NCI-H1105 (cell line): ENCODE data around the gene CXXC5.

Experiments
- DNase-seq: peaks from one replicate; lab custom pipeline; 2025; lab: John Stamatoyannopoulos, UW

CXXC5 gene

DNA sequence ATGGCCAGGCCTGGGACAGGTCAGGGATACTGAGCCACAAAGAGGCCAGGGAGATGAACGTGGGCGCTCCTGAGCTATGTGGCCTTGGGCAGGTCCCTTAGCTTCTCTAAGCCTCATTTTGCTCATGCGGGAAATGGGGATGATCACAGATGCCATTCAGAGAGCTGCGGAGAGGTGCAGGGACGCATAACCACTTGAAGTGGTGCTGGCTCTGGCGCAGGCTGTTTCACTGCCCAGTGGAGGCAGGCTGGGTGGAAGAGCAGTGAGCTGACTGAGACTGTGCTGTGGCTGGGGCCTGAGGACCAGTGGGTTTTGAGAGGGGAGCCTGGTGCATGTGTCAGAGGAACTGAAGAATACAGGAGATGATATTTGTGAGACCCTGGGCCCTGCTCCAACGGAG is 18.4 kb downstream of the CXXC5 start:
- DNase-seq, result no peak

DNA sequence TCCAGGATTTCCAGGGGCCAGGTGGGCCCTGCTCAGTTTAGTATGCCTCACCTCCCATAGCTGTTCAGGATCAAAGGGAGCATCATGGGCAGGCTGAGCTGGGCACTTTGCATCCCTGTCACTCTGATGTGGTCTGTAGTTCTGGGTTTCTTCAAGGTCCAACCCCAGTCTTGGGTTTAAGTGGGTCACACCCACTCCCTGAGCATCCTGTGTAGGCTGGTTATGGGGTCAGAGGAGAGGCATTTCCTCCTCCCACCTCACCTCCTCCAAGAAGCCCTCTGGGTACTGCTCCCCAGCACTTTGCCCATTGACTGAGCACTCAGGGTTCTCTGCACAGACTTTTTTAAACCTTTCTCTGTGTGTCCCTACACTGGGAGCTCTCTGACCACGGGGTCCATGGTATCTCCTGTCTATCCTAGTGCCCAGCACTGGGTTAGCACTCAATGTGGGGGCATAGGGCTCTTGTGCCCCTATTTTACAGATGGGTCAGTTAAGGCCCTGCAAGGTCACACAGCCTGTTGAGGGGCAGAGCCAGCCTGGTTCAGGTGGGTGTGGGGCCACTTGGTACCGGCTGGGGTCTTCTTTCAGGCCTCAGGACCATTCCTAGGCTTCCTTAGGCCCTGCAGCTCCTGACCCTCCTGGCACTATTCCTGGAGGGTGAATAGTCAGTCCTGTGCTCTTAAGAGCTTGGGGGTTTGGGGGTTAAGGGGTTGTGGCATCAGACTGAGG is 19.0 kb downstream of the CXXC5 start:
- no peak for DNase-seq

DNA sequence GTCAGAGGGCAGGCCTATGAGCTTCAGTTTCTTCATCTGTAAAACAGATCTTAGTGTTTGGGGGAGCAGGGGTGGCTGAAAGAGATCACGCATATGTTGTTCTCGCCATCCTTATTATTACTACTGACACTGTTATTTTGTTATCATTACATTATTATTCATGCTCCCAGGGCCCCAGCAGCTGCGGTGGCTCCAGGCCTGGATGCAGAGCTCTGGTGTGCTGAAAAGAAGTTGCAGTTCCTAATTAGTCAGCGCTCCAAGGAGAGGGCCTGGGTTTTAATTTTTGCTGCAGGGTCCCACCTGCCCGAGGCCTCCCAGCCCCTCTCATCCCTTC is 19.5 kb downstream of the CXXC5 start:
- no peak for DNase-seq

DNA sequence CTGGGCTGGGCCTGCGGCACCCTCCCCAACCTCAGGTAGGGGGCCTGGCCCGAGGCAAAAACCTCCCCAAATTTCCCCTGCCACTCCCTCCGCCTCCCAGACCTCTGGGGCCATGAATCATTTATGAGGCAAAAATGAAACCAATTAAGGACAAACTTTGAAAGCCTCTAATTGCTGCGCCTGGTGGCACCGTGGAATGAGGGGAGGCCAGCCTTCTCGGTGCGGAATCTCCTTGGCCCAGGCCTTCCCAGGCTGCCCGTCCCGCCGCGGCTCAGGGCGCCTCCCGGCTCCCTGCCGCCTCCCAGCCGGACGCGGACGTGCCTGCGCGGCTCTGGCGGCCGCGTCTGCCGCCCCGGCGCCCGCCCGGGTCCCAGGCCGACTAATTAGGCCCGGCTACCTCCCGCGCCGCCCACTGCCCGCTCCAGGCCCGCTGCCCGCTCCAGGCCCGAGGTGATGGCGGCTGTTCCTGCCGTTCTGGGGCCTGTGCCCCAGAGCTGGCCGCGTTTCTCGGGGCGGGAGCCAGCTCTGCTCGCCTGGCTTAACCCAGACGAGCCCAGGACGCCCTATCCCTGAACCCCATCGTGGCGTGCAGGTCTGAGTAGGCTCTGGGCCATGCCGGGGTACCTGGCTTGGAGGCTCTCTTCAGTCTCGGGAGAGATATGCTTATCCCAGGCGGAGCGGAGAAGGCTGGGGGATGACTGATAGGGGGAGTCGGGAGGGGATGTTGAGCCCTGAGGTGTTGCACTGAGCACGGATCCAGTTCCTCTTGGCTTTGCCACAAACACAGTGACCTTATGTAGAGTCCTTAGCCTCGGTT is 20.1 kb downstream of the CXXC5 start:
- no peak for DNase-seq

DNA sequence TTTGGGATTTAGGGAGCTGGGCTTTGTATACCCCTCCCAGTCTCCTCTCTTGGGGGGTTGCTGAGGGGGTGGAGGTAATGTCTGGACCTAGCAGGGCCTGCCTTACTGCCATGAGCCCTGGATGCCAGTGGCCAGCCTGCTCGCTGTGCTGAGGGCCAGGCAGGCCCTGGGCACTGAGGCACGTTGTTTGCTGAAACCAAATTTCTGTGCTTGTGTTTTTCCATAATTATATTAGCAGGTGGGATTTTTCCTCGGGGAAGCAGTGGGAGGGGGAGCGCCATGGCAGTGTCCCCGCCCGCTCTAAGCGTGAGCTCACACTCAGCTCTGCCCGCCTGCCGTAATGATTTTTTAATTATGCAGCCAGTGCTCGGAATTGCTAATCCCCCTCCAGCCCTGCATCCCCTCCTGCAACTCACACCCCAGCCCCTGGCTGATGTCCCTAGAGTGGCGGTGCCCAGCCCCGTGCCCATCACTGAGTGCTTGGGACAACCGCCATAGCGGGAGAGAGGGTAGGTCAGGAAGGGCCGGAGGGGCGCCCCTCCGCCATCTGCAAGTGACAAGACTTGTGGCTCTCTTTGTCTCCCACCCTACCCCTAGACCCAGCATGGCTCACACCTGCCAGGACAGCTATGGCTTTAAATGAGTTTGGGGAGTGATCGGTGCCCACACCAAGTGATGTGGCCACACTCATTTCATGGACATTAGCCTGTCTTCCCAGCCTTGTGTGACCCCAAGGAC is 20.9 kb downstream of the CXXC5 start:
- no peak for DNase-seq

DNA sequence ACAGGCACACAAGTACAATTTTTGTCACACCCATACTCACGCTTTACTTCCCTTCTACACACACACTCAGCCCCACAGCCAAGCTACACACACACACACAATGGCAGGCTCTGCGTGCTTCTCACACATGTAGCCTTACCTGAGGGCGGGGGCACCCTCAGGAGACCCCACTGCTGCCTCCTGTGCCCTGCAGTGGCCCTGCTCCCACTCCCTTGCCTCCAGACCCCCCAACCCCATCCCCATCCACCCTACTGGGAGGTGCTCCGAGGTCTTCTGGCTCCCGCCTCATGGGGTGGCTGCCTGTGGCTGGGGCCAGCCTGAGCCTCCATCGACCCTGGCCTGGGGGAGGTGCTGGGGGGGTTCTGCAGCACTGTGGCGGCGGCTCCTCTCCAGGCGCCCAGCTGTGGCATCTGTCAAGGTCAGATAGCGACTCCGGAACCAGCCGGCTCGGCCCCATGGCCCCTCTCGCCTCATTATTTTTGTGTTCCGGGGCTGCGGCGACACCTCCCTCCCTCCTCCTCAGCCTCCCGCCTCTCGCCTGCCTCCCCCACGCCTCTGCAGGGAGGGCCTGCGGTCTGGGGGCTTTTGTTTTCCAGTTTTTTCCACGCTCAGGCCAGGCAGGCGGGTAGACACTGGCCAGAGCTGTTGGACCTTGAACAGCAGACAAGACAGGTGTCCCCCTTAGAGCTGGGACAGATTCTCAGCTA is 21.7 kb downstream of the CXXC5 start:
- no peak for DNase-seq

DNA sequence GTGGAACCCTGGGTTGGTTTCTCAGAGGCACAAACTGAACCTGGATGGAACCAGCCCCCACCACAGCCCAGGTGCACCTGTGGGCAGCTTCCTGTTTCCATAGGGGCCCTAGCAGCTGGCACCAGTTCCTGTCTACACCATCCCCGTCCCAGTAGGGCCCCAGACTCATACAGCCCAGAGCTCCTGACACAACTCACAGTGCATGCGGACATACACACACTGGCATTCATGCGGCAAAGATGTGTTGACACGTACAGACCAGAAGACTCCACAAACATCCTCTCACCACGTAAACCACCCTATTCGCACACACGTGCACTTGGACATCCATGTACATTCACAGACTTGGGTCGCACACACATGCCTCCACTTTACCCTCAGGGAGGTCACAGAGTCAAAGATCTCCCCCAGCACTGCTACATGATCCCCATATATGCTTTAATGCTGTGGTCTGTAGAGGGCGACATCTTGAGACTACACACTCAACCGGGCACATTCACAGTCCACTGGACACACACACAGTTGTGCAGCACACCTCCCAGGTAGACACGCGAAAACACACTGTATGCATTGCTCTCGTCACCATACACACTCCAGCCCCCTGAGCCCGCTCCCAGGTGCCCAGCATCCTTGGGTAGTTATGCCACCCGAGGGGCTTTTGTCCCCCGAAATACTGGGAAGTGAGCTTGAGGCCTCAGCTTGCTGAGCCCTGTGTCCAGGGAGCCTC is 22.4 kb downstream of the CXXC5 start:
- DNase-seq, result no peak

DNA sequence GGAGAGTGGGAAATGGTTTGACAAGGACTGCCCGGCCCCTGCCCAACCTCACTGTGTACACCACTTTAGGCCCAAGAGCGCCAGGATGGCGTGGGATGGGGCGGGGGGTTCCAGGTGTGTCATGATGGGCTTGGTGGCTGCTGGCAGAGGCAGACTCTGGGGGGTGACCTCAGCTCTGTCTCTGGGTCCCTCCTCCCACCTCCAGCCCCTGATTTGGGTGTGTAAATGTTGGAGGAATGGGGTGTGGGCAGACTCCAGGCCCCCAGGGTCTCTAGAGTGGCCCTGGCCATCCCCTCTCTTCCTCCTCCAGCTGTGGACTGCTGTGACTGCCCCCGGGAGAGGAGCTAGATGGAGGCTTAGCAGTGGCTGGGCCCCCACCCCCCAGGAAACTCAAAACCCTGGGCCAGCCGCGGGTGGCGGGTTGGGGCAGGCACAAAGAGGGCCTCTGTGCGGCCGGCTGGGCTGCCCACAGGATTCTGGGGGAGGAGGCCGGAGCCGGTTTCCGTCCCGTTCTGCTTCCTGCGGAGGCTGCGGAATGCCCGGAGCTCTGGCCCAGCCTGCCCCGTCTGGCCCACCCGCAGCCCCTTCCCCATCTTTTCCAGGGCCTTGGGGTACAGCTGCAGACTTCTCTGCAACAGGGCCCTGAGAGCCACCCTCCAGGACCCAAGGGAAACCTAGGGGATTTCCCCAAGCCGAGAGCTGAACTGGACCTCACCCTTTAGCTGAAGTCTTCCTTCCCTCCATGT is 23.1 kb downstream of the CXXC5 start:
- DNase-seq, result no peak

DNA sequence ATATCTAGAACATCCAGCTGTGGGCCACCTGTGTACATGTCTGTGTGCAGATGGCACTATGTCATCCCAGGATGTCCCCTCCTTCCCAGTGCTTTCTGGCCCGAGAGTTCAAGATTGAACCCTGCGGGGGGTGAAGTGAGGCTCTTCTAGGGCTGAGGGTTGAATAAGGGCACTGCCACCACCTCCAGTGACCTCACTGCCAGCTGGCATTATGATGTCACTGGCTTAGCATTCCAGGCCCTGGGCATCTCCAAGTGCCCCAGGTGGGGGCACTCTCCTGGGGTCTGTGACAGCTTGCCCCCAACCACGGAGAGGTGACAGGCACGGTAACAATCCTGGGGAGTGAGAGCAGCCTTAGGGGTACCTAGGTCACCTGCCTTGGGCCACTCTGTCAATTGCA is 27.1 kb downstream of the CXXC5 start:
- no peak for DNase-seq

DNA sequence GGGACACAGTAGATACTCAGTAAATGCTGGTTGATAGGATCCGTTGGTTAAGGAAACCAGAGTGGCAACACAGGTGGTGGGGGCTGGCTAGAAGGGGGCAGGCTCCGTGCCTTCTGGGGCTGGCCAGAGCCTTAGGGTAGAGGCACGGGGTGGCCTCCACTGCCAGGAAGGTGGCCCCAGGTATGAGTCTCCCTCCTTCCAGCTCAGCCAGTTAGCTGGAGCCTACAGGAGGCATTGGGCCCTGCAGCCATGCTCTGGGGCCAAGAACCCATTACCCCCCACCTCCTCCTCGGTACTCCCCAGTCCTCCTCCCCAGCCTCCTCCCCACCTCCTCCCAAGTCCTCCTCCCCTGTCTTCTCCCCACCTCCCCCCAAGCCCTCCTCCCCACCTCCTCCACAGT is 27.7 kb downstream of the CXXC5 start:
- no peak for DNase-seq

DNA sequence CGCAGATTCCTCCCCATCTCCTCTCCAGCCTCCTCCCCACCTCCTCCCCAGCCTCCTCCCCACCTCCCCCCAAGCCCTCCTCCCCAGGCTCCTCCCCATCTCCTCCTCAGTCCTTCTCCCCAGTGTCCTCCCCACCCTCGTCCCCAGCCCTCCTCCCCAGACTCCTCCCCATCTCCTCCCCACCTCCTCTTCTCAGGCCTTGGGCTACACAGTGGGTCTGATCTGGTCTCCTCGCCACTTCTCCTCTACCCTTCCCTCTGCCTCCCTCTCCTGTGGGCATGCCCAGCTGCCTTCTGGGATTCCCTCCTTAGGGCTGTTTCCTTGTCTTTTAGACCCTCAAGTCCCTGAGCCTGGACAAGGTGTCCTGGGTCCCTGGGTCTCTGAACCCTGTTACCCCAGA is 28.3 kb downstream of the CXXC5 start:
- DNase-seq, result no peak

DNA sequence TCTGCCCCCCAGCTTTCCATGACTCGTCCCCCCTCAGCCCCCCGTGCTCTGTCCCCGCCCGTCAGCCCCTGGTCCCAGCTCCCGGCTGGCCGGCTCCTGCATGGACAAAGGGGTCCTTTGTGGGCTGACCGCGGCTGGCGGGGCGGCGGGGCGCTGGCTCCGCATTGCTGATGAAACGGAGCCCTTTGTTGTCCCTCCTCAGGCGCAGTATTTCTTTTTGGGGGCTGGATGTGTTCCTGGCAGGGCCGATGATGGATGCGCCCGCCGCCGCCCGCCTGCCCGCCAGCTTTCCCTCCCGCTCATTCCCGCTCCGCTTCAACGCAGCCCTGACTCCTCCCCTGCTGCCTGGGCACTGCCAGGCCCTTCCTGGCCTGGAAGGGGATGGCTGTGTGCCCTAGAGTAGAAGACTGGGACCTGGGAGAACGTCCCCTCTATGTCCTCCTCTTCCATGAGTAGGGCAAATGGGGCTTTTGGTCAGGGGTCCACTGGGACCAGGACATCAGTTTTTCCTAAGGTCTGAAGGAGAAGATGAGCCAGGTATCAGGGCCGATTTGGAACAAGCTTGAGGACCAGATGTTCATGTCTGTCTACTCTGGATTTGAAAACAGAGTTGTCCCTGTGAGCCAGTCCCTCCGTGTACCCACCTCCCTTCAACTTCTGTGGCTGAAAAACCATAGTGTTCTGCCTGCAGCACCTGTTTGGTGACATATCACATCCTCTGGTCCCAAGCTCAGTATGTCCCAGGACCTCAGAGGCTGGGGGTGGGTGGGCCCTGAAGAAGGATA is 29.0 kb downstream of the CXXC5 start:
- DNase-seq, result no peak

DNA sequence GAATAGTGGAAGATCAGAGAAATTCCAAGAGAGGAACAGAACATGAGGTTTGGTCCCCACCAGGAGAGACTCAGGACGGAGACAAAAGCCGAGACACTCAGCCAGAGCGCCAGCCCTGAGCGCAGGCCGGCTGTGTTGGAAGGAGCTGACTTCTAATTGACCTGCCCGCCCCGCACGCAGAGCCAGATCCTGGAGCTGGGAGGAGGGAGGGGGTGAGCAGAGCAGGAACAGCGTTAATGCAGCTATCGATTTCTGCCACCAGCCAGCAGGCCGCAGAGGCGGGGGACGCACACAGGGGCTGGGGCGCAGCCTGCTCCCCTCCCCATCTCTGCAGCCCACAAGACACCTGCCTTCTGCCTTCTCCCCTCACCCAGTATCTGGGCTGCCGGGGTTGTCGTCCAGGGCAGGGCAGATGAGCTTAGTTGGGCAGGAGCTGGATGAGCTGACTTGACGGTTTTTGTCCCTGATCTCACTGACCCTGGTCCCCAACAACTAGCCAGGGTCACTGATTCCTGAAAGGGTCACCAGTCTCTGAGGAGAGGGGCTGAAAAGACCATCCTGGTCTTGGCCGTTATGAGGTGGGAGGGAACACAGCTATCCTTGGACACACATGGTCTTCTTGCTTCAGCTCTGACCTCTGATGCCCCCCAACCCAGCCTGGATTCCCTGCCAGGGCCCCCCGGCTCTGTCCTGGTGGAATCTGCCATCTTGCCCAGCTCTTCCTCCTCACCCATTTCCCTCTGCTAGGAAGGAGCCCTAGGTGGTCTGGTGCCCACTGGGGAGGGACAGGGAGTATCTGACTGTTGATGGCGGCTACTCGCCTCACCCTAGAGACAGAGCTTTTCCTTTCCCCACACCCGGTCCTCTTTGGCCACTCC is 29.8 kb downstream of the CXXC5 start:
- no peak for DNase-seq

DNA sequence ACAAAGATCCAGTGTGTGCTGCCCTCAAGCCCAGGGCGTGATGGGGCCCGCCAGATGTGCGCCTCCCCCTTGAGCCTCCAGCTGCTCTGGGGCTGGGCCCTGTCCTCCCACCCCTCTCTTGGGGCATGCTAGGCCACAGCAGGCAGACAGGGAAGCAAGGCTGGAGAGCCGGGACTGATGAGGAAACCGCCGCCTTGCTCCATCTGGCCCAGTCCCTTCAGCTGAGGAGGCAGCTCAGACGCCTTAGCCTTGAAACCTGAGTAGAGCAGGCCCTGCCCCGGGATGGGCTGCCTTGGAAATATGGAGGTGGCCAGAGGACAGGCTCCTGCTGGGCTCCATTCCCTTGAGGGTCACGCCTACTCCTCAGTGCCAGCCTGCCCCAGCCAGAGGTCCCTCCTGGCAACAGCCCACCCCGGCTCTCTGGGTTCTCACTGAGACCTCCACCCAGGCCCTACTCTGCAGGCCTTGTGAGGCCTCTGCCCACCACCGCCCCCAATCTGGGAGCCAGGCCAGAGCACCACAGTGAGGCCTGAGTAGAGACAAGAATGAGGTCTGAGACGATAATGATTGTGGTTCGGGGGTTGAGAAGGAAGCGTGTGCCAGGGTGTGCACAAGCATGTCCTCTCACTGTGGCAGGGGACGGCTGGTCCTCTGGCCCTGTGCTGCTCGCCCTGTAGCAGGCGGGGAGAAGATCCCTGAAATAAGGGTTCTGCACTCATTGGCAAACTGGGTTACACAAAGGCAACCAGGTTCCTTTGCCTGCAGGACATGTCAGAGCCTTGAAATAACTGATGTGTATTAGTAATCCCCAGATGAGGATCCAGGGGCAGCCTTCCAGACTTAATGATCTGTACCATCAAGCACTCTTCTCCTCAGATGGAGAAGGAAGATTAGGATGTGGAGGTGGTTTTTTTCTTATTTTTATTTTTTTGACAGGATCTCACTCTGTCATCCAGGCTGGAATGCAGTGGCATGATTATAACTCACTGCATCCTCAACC is 30.9 kb downstream of the CXXC5 start:
- DNase-seq, result no peak

DNA sequence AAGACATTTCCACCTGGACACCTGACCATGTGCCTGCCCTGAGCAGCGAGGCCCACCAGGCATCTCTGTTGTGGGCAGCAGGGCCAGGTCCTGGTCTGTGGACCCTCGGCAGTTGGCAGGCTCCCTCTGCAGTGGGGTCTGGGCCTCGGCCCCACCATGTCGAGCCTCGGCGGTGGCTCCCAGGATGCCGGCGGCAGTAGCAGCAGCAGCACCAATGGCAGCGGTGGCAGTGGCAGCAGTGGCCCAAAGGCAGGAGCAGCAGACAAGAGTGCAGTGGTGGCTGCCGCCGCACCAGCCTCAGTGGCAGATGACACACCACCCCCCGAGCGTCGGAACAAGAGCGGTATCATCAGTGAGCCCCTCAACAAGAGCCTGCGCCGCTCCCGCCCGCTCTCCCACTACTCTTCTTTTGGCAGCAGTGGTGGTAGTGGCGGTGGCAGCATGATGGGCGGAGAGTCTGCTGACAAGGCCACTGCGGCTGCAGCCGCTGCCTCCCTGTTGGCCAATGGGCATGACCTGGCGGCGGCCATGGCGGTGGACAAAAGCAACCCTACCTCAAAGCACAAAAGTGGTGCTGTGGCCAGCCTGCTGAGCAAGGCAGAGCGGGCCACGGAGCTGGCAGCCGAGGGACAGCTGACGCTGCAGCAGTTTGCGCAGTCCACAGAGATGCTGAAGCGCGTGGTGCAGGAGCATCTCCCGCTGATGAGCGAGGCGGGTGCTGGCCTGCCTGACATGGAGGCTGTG is 32.4 kb downstream of the CXXC5 start:
- no peak for DNase-seq

DNA sequence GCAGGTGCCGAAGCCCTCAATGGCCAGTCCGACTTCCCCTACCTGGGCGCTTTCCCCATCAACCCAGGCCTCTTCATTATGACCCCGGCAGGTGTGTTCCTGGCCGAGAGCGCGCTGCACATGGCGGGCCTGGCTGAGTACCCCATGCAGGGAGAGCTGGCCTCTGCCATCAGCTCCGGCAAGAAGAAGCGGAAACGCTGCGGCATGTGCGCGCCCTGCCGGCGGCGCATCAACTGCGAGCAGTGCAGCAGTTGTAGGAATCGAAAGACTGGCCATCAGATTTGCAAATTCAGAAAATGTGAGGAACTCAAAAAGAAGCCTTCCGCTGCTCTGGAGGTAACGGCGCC is 32.9 kb downstream of the CXXC5 start:
- DNase-seq, result no peak

DNA sequence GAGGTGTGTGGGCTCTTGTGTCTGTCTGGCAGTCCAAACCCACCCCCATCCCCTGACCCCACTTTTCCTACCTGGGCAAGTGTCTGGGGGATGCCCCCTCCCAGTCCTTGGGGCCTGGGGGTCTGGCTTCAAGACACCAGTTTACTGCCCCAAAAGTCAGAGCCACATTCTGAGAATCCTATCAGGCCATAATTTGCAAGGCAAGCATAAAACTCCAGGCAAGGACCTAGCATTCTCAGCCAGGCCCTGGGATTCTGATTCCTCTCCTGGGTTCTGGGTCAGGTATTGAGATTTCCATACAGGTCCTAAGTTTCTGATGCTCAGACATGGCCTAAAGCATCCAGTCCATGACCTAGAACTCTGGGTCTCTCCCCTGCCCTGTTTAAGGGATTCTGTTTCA is 33.3 kb downstream of the CXXC5 start:
- no peak for DNase-seq
